Chondrocyte (in vitro differentiated cells): ENCODE measurements around the gene SORCS1. TPM values are rescaled to one million over a fixed set of nuclear protein-coding genes. Genes with fewer than 3 reads are reported as not detected.

Experiments used
- DNase-seq: peaks from one replicate; pipeline ENCODE4 v3.0.0; 2021; ENCODE audit warnings: mixed read lengths, low spot score
- H3K27ac Mint-ChIP-seq: one replicate; pipeline ENCODE4 v1.8.0; 2021; ENCODE audit warnings: mild to moderate bottlenecking, moderate library complexity, mixed read lengths; ENCODE audit not compliant: unreplicated experiment
- H3K27me3 Mint-ChIP-seq: 2 replicates; pipeline ENCODE4 v1.8.0; 2021; ENCODE audit warnings: low read depth, mixed read lengths
- H3K36me3 Mint-ChIP-seq: 2 replicates; pipeline ENCODE4 v1.8.0; 2021; ENCODE audit warnings: low read depth, mixed read lengths
- H3K4me1 Mint-ChIP-seq: 2 replicates; pipeline ENCODE4 v1.8.0; 2021; ENCODE audit warnings: low read depth, mild to moderate bottlenecking, mixed read lengths
- H3K4me3 Mint-ChIP-seq: one replicate; pipeline ENCODE4 v1.8.0; 2021; ENCODE audit warnings: mild to moderate bottlenecking, moderate library complexity, mixed read lengths; ENCODE audit not compliant: unreplicated experiment
- H3K9me3 Mint-ChIP-seq: 2 replicates; pipeline ENCODE4 v1.8.0; 2021; ENCODE audit warnings: low read depth, mixed read lengths
- CTCF ChIP-seq: fragments of 200-600 bp; sonication (generic); IDR thresholded peaks from 2 replicates; pipeline ENCODE4 v1.5.0; 2021; ENCODE audit warnings: antibody characterized with exemption, mild to moderate bottlenecking, moderate library complexity
- total RNA-seq: library from RNA; stranded (reverse); gene quantifications from 3 replicates; pipeline ENCODE4 v1.2.1, GENCODE V29; 2021

SORCS1 gene
- total RNA-seq, 1 donor from 2014 or later, result not detected

DNA sequence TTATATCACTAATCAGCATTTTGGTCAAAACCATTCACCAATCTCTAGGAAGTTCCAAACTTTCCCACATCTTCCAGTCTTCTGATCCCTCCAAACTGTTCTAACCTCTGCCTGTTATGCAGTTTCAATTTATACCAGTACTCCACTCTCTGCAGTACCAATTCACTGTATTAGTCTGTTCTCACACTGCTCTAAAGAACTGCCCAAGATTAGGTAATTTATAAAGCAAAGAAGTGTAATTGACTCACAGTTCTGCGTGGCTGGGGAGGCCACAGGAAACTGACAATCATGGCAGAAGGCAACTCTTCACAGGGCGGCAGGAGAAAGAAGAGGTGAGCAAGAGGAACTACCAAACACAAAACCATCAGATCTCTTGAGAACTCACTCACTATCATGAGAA is 374.9 kb downstream of the SORCS1 start:
- DNase-seq, result no peak
- H3K27ac Mint-ChIP-seq, result no peak overlapping the region
- peaks cover 13% of the 10 kb centered on the region for H3K4me1 Mint-ChIP-seq
- H3K4me3 Mint-ChIP-seq, result no peak overlapping the region
- H3K36me3 Mint-ChIP-seq, result no peaks in the 10 kb centered on the region
- peaks cover 4% of the 10 kb centered on the region for H3K9me3 Mint-ChIP-seq
- peaks cover 5% of the 10 kb centered on the region for H3K27me3 Mint-ChIP-seq
- TF ChIP-seq CTCF, result no peak

GRCh38 chr10:106788982-106789381 is 375.5 kb downstream of the SORCS1 start:
- Mint-ChIP-seq H3K27ac (no peak overlapping the region), H3K9me3 (peaks cover 6% of the 10 kb centered on the region), H3K36me3 (no peaks in the 10 kb centered on the region), H3K27me3 (peaks cover 5% of the 10 kb centered on the region), H3K4me3 (no peak overlapping the region), H3K4me1 (peaks cover 11% of the 10 kb centered on the region)
- TF ChIP-seq CTCF, result no peak
- no peak for DNase-seq

GRCh38 chr10:106785528-106785927 is 379.0 kb downstream of the SORCS1 start:
- no peak for TF ChIP-seq CTCF
- H3K9me3 Mint-ChIP-seq, result peaks cover 6% of the 10 kb centered on the region
- H3K27me3 Mint-ChIP-seq, result peaks cover 5% of the 10 kb centered on the region
- no peak overlapping the region for H3K4me3 Mint-ChIP-seq
- no peak overlapping the region for H3K27ac Mint-ChIP-seq
- H3K36me3 Mint-ChIP-seq, result no peaks in the 10 kb centered on the region
- H3K4me1 Mint-ChIP-seq, result no peaks in the 10 kb centered on the region
- no peak for DNase-seq

GRCh38 chr10:106780632-106781031 is 383.9 kb downstream of the SORCS1 start:
- no peaks in the 10 kb centered on the region for H3K4me1 Mint-ChIP-seq
- no peak overlapping the region for H3K27ac Mint-ChIP-seq
- H3K9me3 Mint-ChIP-seq, result peaks cover 2% of the 10 kb centered on the region
- no peak for DNase-seq
- H3K36me3 Mint-ChIP-seq, result no peaks in the 10 kb centered on the region
- H3K27me3 Mint-ChIP-seq, result no peaks in the 10 kb centered on the region
- no peak overlapping the region for H3K4me3 Mint-ChIP-seq
- TF ChIP-seq CTCF, result no peak

DNA sequence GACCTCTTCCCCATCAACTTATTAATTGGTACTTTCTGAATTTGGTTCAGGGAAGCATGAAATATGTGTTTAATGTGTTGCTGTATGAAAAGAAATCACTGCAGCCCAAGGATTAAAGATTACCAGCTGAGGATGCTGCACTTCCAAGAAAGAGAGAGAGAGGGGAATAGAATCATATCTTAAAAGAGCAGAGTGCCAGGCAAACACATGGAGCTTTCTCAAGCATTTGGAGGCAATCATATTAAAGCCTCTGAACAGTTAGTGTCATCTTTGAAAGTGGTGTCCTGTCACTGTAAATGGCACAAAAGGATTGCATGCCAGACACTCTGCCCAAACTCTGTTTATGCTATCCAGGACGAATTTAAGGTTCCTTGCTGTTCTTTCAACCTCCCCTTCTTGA is 386.7 kb downstream of the SORCS1 start:
- H3K27me3 Mint-ChIP-seq, result no peaks in the 10 kb centered on the region
- H3K4me3 Mint-ChIP-seq, result no peak overlapping the region
- no peaks in the 10 kb centered on the region for H3K36me3 Mint-ChIP-seq
- no peak for TF ChIP-seq CTCF
- no peak overlapping the region for H3K27ac Mint-ChIP-seq
- no peaks in the 10 kb centered on the region for H3K4me1 Mint-ChIP-seq
- no peaks in the 10 kb centered on the region for H3K9me3 Mint-ChIP-seq
- no peak for DNase-seq
